ENCODE results near the gene FUT2.

The FUT2 gene

GRCh38 chr19:48660852-48661710 is 34.7 kb upstream of the FUT2 start:
- Histone ChIP-seq H3K27me3 (ENCODE audit: insufficient read depth, low read length) (no peaks in the 10 kb centered on the region), H3K27ac (ENCODE audit: low read length) (no peak overlapping the region), H3K9ac (ENCODE audit: low read depth, low read length) (no peak overlapping the region), H3K4me1 (ENCODE audit: insufficient read depth, low read length) (peaks cover 5% of the 10 kb centered on the region; the same call in 1 of the 2 replicates), H3K36me3 (ENCODE audit: insufficient read depth, low read depth, low read length) (no peaks in the 10 kb centered on the region), H3K4me3 (ENCODE audit: low read length) (no peak overlapping the region), H3K9me3 (ENCODE audit: insufficient read depth, low read depth, low read length) (no peaks in the 10 kb centered on the region)

GRCh38 chr19:48661711-48662090 is 34.1 kb upstream of the FUT2 start:
- Histone ChIP-seq H3K27ac (ENCODE audit: low read length) (no peak overlapping the region), H3K4me3 (ENCODE audit: low read length) (no peak overlapping the region), H3K9me3 (ENCODE audit: insufficient read depth, low read depth, low read length) (no peaks in the 10 kb centered on the region), H3K9ac (ENCODE audit: low read depth, low read length) (no peak overlapping the region), H3K4me1 (ENCODE audit: insufficient read depth, low read length) (peaks cover 5% of the 10 kb centered on the region; the same call in 1 of the 2 replicates), H3K36me3 (ENCODE audit: insufficient read depth, low read depth, low read length) (no peaks in the 10 kb centered on the region), H3K27me3 (ENCODE audit: insufficient read depth, low read length) (no peaks in the 10 kb centered on the region)

GRCh38 chr19:48663667-48664066 is 32.1 kb upstream of the FUT2 start:
- no peak overlapping the region for H3K9ac ChIP-seq (ENCODE audit: low read depth, low read length)
- H3K27me3 ChIP-seq (ENCODE audit: insufficient read depth, low read length): no peaks in the 10 kb centered on the region
- H3K36me3 ChIP-seq (ENCODE audit: insufficient read depth, low read depth, low read length): no peaks in the 10 kb centered on the region
- no peaks in the 10 kb centered on the region for H3K9me3 ChIP-seq (ENCODE audit: insufficient read depth, low read depth, low read length)
- no peak overlapping the region for H3K27ac ChIP-seq (ENCODE audit: low read length)
- H3K4me1 ChIP-seq (ENCODE audit: insufficient read depth, low read length): no peaks in the 10 kb centered on the region
- H3K4me3 ChIP-seq (ENCODE audit: low read length): no peak overlapping the region

GRCh38 chr19:48664476-48664875 is 31.3 kb upstream of the FUT2 start:
- Histone ChIP-seq H3K4me3 (ENCODE audit: low read length) (no peak overlapping the region), H3K27ac (ENCODE audit: low read length) (no peak overlapping the region), H3K27me3 (ENCODE audit: insufficient read depth, low read length) (no peaks in the 10 kb centered on the region), H3K36me3 (ENCODE audit: insufficient read depth, low read depth, low read length) (no peaks in the 10 kb centered on the region), H3K9ac (ENCODE audit: low read depth, low read length) (no peak overlapping the region), H3K4me1 (ENCODE audit: insufficient read depth, low read length) (no peaks in the 10 kb centered on the region), H3K9me3 (ENCODE audit: insufficient read depth, low read depth, low read length) (no peaks in the 10 kb centered on the region)

GRCh38 chr19:48665786-48666185 is 30.0 kb upstream of the FUT2 start:
- H3K9me3 ChIP-seq (ENCODE audit: insufficient read depth, low read depth, low read length): no peaks in the 10 kb centered on the region
- H3K27me3 ChIP-seq (ENCODE audit: insufficient read depth, low read length): no peaks in the 10 kb centered on the region
- no peaks in the 10 kb centered on the region for H3K4me1 ChIP-seq (ENCODE audit: insufficient read depth, low read length)
- H3K36me3 ChIP-seq (ENCODE audit: insufficient read depth, low read depth, low read length): no peaks in the 10 kb centered on the region
- no peak overlapping the region for H3K4me3 ChIP-seq (ENCODE audit: low read length)
- H3K9ac ChIP-seq (ENCODE audit: low read depth, low read length): no peak overlapping the region
- no peak overlapping the region for H3K27ac ChIP-seq (ENCODE audit: low read length)

GRCh38 chr19:48668332-48668731 is 27.4 kb upstream of the FUT2 start:
- Histone ChIP-seq H3K9ac (ENCODE audit: low read depth, low read length) (no peak overlapping the region), H3K9me3 (ENCODE audit: insufficient read depth, low read depth, low read length) (no peaks in the 10 kb centered on the region)

GRCh38 chr19:48668761-48669160 is 27.0 kb upstream of the FUT2 start:
- Histone ChIP-seq H3K27ac (ENCODE audit: low read length) (no peak overlapping the region), H3K27me3 (ENCODE audit: insufficient read depth, low read length) (peaks cover 6% of the 10 kb centered on the region; the same call in 1 of the 2 replicates), H3K4me3 (ENCODE audit: low read length) (no peak overlapping the region), H3K36me3 (ENCODE audit: insufficient read depth, low read depth, low read length) (no peaks in the 10 kb centered on the region), H3K4me1 (ENCODE audit: insufficient read depth, low read length) (peaks cover 6% of the 10 kb centered on the region; the same call in 1 of the 2 replicates), H3K9ac (ENCODE audit: low read depth, low read length) (no peak overlapping the region), H3K9me3 (ENCODE audit: insufficient read depth, low read depth, low read length) (no peaks in the 10 kb centered on the region)

More at GRCh38 chr19:48668332-48668731, 27.4 kb upstream of the FUT2 start:
- H3K4me1 ChIP-seq (ENCODE audit: insufficient read depth, low read length): peaks cover 1% of the 10 kb centered on the region; the same call in 1 of the 2 replicates
- H3K36me3 ChIP-seq (ENCODE audit: insufficient read depth, low read depth, low read length): no peaks in the 10 kb centered on the region
- H3K27me3 ChIP-seq (ENCODE audit: insufficient read depth, low read length): 0 out of 2 replicates have a peak, but pooled peaks cover 2% of the 10 kb centered on the region
- H3K4me3 ChIP-seq (ENCODE audit: low read length): no peak overlapping the region
- H3K27ac ChIP-seq (ENCODE audit: low read length): no peak overlapping the region

- Histone ChIP-seq H3K27me3 (ENCODE audit: insufficient read depth, low read length) (peaks cover 18% of the 10 kb centered on the region), H3K9me3 (ENCODE audit: insufficient read depth, low read depth, low read length) (no peaks in the 10 kb centered on the region), H3K9ac (ENCODE audit: low read depth, low read length) (no peak overlapping the region), H3K27ac (ENCODE audit: low read length) (no peak overlapping the region), H3K36me3 (ENCODE audit: insufficient read depth, low read depth, low read length) (no peaks in the 10 kb centered on the region), H3K4me3 (ENCODE audit: low read length) (no peak overlapping the region), H3K4me1 (ENCODE audit: insufficient read depth, low read length) (peaks cover 14% of the 10 kb centered on the region; the same call in 1 of the 2 replicates)
Observed at GRCh38 chr19:48669903-48670668, 25.7 kb upstream of the FUT2 start.

GRCh38 chr19:48670699-48671445 is 24.9 kb upstream of the FUT2 start:
- Histone ChIP-seq H3K9ac (ENCODE audit: low read depth, low read length) (no peak overlapping the region), H3K27me3 (ENCODE audit: insufficient read depth, low read length) (peaks cover 19% of the 10 kb centered on the region), H3K4me3 (ENCODE audit: low read length) (no peak overlapping the region), H3K36me3 (ENCODE audit: insufficient read depth, low read depth, low read length) (no peaks in the 10 kb centered on the region), H3K27ac (ENCODE audit: low read length) (no peak overlapping the region), H3K9me3 (ENCODE audit: insufficient read depth, low read depth, low read length) (no peaks in the 10 kb centered on the region), H3K4me1 (ENCODE audit: insufficient read depth, low read length) (peaks cover 14% of the 10 kb centered on the region; the same call in 1 of the 2 replicates)

GRCh38 chr19:48671446-48671995 is 24.2 kb upstream of the FUT2 start:
- H3K36me3 ChIP-seq (ENCODE audit: insufficient read depth, low read depth, low read length): no peaks in the 10 kb centered on the region
- H3K4me3 ChIP-seq (ENCODE audit: low read length): no peak overlapping the region
- H3K27ac ChIP-seq (ENCODE audit: low read length): no peak overlapping the region
- no peaks in the 10 kb centered on the region for H3K9me3 ChIP-seq (ENCODE audit: insufficient read depth, low read depth, low read length)
- peaks cover 14% of the 10 kb centered on the region; the same call in 1 of the 2 replicates for H3K4me1 ChIP-seq (ENCODE audit: insufficient read depth, low read length)
- H3K9ac ChIP-seq (ENCODE audit: low read depth, low read length): no peak overlapping the region
- H3K27me3 ChIP-seq (ENCODE audit: insufficient read depth, low read length): peaks cover 19% of the 10 kb centered on the region

GRCh38 chr19:48672994-48673393 is 22.8 kb upstream of the FUT2 start, which contains the start of gene NTN5:
NTN5 (minus strand) TSS chr19:48673017; CDS start chr19:48670986, 2,031 bp downstream.
- Histone ChIP-seq H3K4me3 (ENCODE audit: low read length) (no peak within 1 kb of the TSS), H3K36me3 (ENCODE audit: insufficient read depth, low read depth, low read length) (no peaks in the 10 kb centered on the region), H3K9me3 (ENCODE audit: insufficient read depth, low read depth, low read length) (no peaks in the 10 kb centered on the region), H3K4me1 (ENCODE audit: insufficient read depth, low read length) (peaks cover 14% of the 10 kb centered on the region; the same call in 1 of the 2 replicates), H3K9ac (ENCODE audit: low read depth, low read length) (no peak within 1 kb of the TSS), H3K27ac (ENCODE audit: low read length) (no peak within 1 kb of the TSS), H3K27me3 (ENCODE audit: insufficient read depth, low read length) (peaks cover 19% of the 10 kb centered on the region)

Measured in iPS-20b (cell line).